ENCODE data around the gene IFNAR1.
"Not testable (repeated sequence)": the region's sequence is repeated elsewhere in the genome, so short reads cannot be mapped to it uniquely, and the experiment has no call there.

Gene IFNAR1

DNA sequence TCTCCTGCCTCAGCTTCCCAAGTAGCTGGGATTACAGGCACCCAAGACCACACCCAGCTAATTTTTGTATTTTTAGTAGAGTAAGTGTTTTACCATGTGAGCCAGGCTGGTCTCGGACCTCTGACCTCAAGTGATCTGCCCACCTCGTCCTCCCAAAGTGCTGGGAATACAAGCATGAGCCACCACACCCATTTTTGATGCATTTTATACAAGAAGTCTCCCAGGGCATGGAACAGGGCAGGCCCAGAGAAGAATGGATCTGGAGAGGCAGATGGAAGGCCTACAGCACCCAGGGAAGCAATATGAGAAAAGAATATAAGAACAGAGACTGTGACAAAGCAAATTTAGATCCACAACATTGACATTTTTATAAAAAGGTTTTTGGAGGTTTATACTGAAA lies 18.8 kb upstream of the IFNAR1 start:
- no peak for FAIRE-seq
- DNase-seq (ENCODE audit: low spot score) = no peak

DNA sequence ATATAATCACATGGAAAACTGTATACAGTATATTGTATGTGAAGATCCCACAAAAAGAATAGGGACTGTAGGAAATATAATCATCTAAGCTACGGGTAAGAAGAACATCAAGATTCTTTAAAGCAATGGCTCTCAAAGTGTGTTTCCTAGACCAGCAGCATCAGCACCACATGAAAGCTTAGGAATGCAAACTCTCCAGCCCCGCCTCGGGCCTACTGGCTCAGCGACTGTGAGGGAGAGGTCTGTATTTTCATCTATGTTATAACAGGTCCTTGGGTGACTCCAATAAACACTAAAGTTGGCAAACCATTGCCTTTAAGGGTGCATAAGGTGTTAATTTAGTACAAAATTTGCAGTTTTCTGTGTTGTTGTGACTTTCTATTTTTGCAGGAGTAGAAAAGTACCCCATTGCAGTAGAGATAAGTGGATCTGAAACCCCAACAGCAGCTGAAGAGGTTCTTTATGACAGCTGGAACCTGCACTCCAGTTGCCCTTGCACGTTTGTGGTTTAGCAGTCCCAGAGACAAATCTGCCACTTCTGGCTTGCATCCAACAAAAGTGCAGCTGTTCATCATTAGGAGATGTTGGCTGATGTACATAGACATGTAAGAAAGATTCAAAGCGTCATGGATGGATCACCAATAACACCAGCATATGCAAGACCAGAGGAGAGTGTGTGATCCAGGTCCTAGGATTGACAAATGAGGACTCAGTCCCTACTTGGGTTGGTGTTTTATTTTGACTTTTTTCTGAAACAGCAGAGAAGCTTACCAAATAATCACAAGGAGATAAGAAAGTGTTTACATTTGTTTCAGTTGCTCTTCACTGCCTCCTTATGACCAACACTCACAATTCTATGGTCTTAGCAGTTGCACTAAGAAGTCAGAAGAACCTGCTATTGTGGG lies 15.9 kb upstream of the IFNAR1 start:
- FAIRE-seq (no peak), DNase-seq (ENCODE audit: low spot score) (no peak)

DNA sequence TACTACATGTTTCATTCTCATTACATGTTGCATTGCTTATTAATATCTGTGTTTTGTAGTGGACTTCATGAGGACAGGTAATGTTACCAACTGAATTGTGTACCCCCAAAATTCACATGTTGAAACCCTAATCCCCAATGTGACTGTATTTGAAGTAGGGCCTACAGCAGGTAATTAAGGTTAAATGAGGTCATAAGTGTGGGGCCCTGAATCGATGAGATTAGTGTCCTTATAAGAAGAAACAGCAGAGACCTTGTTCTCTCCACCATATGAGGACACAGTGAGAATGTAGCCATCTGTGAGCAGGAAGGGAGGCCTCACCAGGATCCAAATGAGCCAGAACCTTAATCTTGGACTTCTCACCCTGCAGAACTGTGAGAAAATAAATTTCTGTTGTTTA lies 15.0 kb upstream of the IFNAR1 start:
- DNase-seq (ENCODE audit: low spot score) = no peak
- peak; percentile 40 for FAIRE-seq

DNA sequence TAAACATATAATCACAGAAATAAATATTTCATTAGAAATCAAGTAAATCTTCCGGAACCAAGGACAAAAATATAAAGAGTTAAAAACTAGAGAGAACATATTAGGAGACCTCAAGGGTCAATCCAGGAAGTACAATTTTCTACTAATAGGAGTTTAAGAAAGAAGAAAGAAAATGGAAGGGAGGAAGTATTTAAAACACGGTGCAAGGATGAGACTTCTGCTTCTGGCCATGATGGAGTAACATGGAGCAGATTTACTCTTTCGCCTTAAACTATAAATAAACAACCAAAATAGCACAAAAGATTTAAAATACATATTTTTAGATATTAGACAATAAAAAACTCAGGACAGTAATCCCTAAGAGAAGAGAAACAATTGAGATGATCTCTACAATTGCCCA lies 12.6 kb upstream of the IFNAR1 start:
- FAIRE-seq (no peak), DNase-seq (ENCODE audit: low spot score) (no peak)

DNA sequence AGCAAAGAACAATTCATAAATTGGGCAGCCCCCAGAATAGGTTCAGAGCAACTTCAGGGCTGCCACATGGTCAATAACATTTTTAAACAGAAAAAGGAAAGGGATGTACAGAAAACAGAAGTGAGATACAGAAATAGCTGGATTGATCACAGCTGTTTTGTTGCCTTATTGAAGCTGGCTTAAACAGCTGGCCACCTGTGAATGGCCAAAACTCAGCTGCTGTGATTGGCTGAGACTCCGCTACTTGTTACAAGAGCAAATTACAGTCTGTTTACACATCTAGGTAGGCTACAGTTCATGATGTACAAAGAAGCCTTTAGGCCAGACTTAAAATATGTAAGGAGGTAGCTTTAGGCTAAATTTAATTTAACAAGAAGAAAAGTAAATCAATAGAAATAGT lies 11.6 kb upstream of the IFNAR1 start:
- FAIRE-seq = no peak
- DNase-seq (ENCODE audit: low spot score) = no peak

DNA sequence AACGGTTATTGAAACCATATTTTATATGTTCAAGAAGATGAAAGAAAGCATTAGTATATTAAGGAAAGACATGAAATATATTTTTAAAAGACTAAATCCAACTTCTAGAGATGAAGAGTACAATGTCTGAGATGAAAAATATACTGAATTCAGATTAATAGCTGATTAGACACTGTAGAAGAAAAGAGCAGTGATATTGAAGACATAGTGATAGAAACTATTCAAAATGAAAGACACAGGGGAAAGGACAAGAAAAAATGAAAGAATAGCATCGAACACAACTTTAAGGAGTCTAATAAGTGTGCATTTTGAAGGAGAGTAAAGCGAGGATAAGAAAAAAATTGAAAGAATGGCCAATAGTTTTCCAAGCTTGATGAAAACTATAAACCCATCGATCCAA lies 11.2 kb upstream of the IFNAR1 start:
- DNase-seq (ENCODE audit: low spot score) (no peak), FAIRE-seq (no peak)

DNA sequence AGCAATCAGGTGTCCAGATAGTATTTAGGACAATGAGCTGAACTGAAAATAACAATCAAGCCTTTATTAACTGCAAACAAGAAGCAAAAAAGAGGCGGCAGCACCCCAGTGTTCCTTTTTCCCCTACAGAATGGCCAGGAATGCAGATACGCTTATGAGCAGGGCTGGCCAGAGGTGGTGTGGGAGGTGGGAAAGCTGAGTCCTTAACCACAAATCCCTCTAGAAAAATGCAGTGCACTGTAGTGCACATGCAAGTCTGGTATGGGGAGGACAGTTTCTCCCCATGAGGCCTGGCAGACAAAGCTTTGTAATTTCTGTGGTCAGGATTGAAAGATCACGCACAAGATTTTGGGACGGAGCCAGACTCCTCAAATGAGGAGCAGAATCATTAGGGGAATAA lies 10.7 kb upstream of the IFNAR1 start:
- DNase-seq (ENCODE audit: low spot score) (peak; percentile 27), FAIRE-seq (no peak)

DNA sequence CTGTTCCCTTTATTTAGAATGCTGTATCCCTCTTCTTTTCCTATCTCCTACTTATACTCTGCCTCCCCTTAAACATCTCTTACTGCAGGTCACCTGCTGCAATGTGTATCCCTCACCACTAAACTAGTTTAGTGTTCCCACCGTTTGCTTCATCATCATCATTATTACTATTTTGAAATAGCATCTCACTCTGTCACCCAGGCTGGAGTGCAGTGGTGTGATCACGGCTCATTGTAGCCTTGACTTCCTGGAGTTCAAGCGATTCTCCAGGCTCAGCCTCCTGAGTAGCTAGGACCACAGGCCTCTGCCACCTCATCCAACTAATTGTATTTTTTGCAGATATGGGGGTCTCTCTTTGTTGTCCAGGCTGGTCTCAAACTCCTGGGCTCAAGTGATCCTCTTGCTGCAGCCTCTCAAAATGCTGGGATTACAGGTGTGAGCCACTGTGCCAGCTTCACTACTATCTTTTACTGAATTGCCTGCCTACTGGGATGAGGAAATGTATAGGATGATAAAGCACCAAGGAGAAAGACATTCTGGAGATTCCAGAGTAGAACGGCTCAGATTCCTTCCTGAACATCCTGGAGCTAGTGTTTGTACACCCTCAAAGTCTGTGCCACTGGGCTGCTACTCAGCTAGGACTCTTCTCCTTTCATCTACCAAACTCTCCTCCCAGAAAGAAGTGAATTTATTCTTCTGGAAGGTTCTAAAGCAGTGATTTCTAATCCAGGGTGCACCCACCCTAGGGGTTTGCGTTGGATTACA lies 8.6 kb upstream of the IFNAR1 start:
- DNase-seq (ENCODE audit: low spot score) = no peak
- FAIRE-seq = no peak

DNA sequence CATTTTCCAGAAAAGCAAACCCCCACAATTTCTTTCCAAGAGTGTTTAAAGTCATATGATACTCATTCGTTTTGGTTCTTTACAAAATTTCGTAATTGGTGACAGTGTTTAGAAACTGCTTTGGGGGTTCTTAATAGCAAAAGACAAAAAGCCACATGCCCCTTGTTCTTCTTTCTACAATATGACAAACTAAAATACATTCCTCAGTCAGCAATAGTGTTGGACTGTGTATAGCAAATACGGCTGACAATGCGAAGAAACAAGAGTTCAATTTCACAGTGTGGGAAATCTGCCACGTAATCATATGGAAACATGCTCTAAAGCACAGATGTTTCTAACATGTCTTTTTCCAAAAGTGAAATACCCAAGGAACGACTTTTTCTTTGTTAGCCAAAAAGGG lies 7.6 kb upstream of the IFNAR1 start:
- FAIRE-seq (no peak), DNase-seq (ENCODE audit: low spot score) (no peak)

DNA sequence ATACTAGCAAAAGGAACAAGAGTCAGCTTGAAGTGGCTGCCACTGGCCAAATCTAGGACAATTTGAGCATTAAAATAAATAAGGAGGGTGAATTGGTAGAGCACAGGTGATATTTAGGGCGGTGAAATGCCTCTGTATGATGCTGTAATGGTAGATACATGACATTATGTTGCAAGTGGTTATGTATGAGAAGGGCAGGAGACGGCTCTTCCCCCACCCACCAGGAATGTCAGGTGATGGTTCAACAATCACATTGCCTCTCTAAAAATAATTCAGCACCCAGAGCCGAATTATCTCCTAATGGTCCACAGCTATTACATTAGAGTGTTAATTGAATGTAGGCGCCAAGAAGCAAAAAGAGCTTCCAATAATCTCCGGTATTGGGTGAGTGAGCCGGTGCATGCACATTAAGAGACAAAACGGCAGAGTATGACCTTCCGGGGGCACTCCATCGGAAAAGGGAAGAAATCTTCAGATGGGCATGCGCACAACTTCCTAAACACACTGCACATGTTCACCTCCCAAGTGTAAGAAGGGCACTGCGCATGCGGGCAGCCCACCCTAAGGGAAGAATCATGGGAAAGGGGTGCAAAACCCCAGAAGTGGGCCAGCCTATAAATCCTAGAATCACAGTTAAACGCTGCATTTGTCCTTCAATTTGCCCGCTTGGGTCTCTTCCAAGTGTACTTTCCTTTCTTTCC lies 6.8 kb upstream of the IFNAR1 start:
- DNase-seq (ENCODE audit: low spot score) = no peak
- FAIRE-seq = no peak

DNA sequence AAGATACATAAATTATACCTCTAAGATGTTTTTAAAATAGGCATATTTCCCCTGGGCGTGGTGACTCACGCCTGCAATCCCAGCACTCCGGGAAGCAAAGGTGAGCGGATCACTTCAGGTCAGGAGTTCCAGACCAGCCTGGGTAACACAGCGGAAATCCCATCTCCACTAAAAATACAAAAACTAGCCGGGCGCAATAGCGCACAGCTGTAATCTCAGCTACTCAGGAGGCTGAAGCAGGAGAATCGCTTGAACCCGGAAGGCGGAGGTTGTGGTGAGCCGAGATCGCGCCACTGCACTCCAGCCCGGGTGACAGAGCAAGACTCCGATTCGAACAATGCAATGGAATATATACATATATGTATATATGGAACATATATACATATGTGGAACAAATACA lies 3.8 kb upstream of the IFNAR1 start:
- not testable (repeated sequence) for DNase-seq (ENCODE audit: low spot score); FAIRE-seq

DNA sequence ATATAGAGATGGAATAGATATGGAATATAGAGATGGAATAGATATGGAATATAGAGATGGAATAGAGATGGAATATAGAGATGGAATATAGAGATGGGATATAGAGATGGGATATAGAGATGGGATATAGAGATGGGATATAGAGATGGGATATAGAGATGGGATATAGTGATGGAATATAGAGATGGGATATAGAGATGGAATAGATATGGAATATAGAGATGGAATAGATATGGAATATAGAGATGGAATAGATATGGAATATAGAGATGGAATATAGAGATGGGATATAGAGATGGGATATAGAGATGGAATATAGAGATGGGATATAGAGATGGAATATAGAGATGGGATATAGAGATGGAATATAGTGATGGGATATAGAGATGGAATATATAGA lies 1.2 kb upstream of the IFNAR1 start:
- FAIRE-seq; DNase-seq (ENCODE audit: low spot score): not testable (repeated sequence)

DNA sequence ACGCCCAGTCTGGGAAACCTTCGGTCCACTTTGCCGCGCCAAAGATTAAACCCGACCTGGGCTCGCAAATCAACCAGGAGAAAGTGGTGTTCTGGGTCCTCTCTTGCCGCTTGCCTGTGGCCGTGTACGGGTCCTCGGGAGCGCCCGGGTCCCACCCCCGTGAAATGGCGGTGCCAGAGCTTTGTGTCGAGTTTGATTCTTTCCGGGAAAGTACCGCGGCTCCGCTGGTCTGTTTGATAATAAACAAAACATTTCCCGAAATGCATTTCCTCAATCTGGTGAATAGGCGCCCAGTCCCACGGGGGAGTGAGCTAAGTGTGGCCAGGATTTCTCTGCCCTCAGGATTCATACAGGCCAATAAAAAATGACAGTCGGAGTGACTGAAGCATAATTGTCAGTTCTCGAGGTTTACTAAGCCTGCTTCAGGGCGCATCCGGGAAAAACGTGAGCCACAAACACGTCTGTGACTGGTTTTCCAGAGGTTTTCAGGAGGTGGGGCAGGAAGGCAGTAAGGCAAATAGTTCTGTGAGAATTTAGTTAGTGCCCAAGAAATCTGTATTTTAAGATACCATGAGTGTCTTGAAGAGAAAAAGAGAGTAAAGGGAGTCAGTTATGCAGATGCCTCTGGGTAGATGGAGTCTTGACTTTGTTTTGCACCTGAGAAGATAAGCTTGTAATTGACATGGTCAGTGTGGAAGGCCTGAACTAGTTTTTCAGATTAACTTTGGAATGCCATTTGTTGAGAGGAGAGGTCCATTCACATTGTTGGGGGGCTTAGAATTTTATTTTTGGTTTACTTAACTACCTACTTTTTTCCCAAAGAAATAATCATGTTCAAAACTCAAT lies 675 bp downstream of the IFNAR1 start:
- no peak for FAIRE-seq
- peak; percentile 27 for DNase-seq (ENCODE audit: low spot score)

DNA sequence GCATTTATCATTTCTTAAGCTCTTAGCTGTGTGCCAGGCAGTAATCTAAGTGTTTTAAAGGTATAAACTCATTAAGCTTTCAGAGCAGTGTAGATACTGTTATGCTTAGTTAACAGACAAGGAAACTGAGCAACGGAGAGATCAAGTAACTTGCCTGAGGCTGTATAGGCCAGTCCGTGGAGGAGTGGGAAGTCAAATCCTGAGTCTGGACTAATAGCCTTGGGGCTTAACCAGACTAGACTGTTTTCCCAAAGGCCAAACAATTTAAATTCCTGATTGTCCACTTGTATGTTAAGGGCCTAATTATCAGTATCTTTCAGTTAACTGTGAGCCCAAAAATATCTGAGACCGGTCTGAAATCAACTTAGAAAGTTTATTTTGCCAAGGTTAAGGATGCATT lies 2.6 kb downstream of the IFNAR1 start:
- FAIRE-seq = no peak

DNA sequence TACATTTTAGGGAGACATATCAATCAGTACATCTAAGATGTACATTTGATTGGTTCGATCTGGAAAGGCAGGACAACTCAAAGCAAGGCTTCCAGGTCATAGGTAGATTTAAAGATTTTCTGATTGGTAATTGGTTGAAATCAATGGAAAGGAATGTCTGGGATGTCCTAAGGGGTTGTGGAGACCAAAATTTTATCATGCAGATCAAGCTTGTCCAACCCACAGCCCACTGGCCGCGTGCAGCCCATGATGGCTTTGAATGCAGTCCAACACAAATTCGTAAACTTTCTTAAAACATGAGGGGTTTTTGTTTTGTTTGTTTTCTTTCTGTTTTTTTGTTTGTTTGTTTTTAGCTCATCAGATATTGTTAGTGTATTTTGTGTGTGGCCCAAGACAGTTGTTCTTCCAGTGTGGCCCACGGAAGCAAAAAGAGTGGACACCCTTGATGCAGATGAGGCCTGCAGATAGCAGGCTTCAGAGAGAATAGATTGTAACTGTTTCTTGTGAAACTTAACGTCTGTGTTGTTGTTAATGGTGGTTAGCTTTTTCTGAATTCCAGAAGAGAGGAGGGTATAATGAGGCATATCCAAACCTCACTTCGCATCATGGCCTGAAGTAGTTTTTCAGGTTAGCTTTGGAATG lies 3.1 kb downstream of the IFNAR1 start:
- DNase-seq (ENCODE audit: low spot score) (no peak), FAIRE-seq (no peak)

More for the DNA sequence above, 2.6 kb downstream of the IFNAR1 start:
- no peak for DNase-seq (ENCODE audit: low spot score)

DNA sequence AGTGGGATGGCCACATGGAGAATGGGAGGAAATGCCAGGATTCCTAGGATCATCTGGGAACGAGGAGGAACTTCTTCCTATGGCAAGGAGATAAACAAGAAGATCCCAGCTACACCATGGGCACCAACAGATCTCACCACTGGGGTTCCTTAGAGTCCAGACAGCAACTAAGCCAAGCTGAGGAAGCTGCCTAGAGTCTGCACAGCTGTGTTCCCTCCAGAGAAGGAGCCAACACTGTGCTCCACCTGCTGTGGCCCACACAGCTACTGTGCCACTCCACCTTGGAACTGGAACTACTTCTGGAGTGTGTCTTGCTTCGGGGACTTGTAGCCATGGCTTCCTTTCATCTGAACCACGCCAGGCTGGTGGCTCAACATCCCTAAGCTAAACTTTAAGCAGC lies 6.0 kb downstream of the IFNAR1 start:
- DNase-seq (ENCODE audit: low spot score) (no peak), FAIRE-seq (no peak)

DNA sequence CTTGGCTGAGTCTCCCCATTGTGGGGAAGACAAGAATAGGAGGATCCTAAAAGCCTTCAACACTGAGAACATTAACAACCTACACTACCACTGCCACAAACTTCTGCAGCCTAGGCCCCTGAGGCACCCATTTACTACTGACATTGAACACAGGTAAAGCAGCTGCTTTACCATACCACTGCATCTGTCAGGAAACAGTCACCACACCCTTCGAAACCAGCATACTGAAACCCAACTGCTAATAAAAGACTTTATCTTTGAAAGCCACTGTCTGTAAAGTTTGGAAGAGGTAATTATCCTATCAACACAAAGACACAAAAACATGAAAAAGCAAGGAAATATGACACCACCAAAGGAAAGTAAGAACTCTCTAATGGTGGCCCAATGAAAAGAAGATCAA lies 7.4 kb downstream of the IFNAR1 start:
- DNase-seq (ENCODE audit: low spot score) (no peak), FAIRE-seq (no peak)

DNA sequence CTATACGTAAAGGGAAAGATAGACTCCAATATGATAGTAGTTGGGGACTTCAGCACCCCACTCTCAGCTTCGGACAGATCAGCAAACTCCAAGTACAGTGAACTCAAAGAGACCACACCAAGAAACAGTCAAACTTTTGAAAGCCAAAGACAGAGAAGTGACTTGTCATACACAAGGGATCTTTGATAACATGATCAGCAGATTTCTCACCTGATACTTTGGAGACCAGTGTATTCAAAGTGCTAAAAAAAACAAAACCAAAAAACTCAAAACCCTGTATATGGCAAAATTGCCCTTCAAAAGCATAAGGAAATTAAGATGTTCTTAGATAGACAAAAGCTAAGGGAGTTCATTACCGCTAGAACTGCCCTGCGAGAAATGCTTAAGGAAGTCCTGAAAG lies 9.4 kb downstream of the IFNAR1 start:
- no peak for FAIRE-seq
- DNase-seq (ENCODE audit: low spot score) = no peak

DNA sequence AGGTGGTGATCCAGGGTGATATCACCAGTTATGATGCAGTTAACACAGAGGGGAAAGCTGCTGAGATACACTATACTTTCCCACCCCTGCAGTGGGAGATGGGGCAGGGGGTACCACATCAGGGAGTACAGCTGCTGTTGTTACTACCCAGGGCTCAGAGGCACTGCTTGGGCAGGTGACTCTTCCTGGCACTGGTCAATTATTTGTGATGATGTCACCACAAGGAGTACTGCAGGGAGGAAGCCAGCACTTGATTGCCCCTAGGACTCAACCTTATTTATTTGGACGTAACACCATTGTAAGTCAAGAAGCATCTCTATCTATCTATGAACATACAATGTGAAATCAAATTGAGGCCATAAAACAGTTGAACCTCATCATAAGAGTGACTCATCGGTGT lies 10.1 kb downstream of the IFNAR1 start:
- FAIRE-seq (no peak), DNase-seq (ENCODE audit: low spot score) (no peak)

DNA sequence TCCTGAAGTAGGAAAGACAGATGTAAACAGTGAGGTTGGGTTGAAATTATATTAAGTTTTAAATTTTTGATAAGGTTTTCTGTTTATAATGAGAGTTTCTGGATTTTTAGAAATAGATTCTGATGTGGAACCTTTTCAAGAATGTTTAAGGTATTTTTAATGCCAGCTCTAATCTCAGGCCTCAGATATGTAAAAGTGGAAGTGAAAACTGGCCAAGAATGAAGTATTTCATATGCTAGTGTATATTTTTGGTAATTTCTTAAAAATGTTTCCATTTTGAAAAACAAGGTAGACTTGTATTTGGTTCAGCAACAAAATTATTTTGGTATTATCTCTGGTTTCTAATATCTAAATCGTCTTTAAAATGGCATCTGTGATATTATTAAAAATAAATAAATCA lies 14.4 kb downstream of the IFNAR1 start:
- no peak for DNase-seq (ENCODE audit: low spot score)
- FAIRE-seq = no peak

DNA sequence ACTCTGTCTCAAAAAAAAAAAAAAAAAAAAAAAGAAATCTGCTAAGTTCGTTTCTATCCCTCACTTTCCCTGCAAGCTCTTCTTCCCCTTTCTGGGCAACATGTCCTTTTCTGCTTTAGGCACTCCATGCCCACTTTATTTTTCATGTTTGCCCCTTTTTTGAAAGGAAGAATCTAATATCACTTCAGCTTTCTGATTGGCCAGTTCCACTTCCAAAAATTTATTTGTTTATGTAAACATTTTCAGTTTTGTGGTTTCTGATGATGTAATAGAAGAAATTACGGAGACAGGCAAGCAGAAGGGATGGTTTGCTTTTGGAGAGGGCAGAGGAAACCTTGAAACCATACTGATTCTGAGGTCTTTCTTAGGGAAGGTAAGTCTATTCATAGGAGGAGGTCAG lies 15.1 kb downstream of the IFNAR1 start:
- FAIRE-seq = no peak
- DNase-seq (ENCODE audit: low spot score) = no peak
